Osteoblast (primary cell): ENCODE results near the gene MMRN2. TPM values are rescaled to one million over a fixed set of nuclear protein-coding genes. Genes with fewer than 3 reads are reported as not detected.

ENCODE experiments used
- DNase-seq: peaks from one replicate; pipeline ENCODE4 v3.0.0; 2011; ENCODE audit warnings: low spot score, mixed read lengths; ENCODE audit not compliant: insufficient read length; ENCODE audit errors: missing footprints
- H2AFZ ChIP-seq: 2 replicates; pipeline ENCODE4 v1.6.0; 2011; ENCODE audit warnings: mild to moderate bottlenecking, low read length
- H3K27ac ChIP-seq: 2 replicates; pipeline ENCODE4 v1.5.1; 2011; ENCODE audit warnings: mild to moderate bottlenecking, low read depth, low read length, moderate library complexity
- H3K27me3 ChIP-seq: 2 replicates; pipeline ENCODE4 v1.6.0; 2012; ENCODE audit warnings: mild to moderate bottlenecking, control low read depth, inconsistent platforms, low read length, moderate library complexity; ENCODE audit not compliant: insufficient read depth
- H3K36me3 ChIP-seq: 2 replicates; pipeline ENCODE4 v1.5.1; 2011; ENCODE audit warnings: mild to moderate bottlenecking, low read length, control low read depth, moderate library complexity; ENCODE audit not compliant: insufficient read depth
- H3K4me1 ChIP-seq: 2 replicates; pipeline ENCODE4 v1.5.1; 2011; ENCODE audit warnings: mild to moderate bottlenecking, low read length, control low read depth, moderate library complexity; ENCODE audit not compliant: insufficient read depth
- H3K4me2 ChIP-seq: 2 replicates; pipeline ENCODE4 v1.6.0; 2011; ENCODE audit warnings: mild to moderate bottlenecking, low read length; ENCODE audit not compliant: insufficient read depth
- H3K4me3 ChIP-seq: fragments of 200-600 bp; sonication (generic); 3 replicates; pipeline ENCODE4 v1.5.1; 2012; ENCODE audit warnings: mild to moderate bottlenecking, low read length, inconsistent platforms; ENCODE audit not compliant: insufficient read depth
- H3K79me2 ChIP-seq: 2 replicates; pipeline ENCODE4 v1.6.0; 2012; ENCODE audit warnings: mild to moderate bottlenecking, low read length, control low read depth, inconsistent platforms; ENCODE audit not compliant: insufficient read depth
- H3K9me3 ChIP-seq: 2 replicates; pipeline ENCODE4 v1.5.1; 2011; ENCODE audit warnings: low read depth, low read length, control low read depth
- H4K20me1 ChIP-seq: 2 replicates; pipeline ENCODE4 v1.6.0; 2012; ENCODE audit warnings: mild to moderate bottlenecking, low read length, control low read depth; ENCODE audit not compliant: insufficient read depth
- CTCF ChIP-seq: IDR thresholded peaks from 2 replicates; pipeline ENCODE4 v1.5.1; 2011; ENCODE audit warnings: mild to moderate bottlenecking, low read depth, low read length, moderate library complexity; ENCODE audit errors: extremely low read depth
- total RNA-seq: library from RNA; depleted of rRNA; stranded (reverse); fragments of >200 nt; gene quantifications from 2 replicates; pipeline ENCODE4 v1.2.3, GENCODE V29; 2012

The MMRN2 gene
- total RNA-seq, 1 donor: 1.1 TPM

DNA sequence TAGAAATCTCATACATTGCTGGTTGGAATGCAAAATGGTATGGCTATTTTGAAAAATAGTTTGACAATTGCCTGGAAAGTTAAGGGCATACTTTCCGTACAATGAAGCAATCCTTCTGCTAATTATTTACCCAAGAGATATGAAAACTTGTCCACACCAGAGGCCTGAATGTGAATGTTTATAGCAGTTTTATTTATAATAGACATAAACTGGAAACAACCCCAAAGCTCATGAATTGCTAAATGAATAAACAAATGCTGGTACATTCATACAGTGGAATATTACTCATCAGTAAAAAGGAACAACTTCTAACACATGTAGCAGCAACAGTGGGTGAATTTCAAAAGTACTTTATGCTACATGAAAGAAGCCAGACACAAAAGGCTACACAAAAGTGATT lies 42.7 kb downstream of the MMRN2 start:
- H4K20me1 ChIP-seq: no peaks in the 10 kb centered on the region
- no peak for TF ChIP-seq CTCF
- no peak for DNase-seq
- H3K4me3 ChIP-seq: no peak overlapping the region
- H3K27ac ChIP-seq: no peak overlapping the region
- no peaks in the 10 kb centered on the region for H3K9me3 ChIP-seq
- peaks cover 3% of the 10 kb centered on the region for H3K4me1 ChIP-seq
- H2AFZ ChIP-seq: no peak overlapping the region
- no peak overlapping the region for H3K4me2 ChIP-seq
- H3K27me3 ChIP-seq: no peaks in the 10 kb centered on the region
- no peaks in the 10 kb centered on the region for H3K79me2 ChIP-seq
- peaks cover 23% of the 10 kb centered on the region for H3K36me3 ChIP-seq

DNA sequence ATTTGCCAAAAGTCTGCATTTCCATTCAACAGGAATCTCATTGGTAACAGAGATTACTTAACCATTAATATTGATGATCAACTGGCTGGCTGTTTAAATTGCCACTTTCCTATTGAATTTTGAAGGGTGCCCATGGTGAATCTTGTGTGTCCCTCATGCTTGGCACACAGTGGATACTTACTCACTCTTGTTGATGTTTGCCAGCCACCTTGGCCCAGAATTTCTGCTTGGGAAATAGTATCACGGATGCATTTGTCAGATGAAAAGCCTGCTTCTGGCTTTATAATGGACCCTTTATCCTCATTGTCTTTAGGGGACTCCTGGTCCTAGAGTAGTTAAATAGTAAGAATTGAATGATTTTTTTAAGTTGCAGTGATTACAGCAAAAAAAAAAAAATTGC lies 52.0 kb downstream of the MMRN2 start:
- no peaks in the 10 kb centered on the region for H3K4me1 ChIP-seq
- H3K27ac ChIP-seq: no peak overlapping the region
- no peak overlapping the region for H3K4me3 ChIP-seq
- H3K79me2 ChIP-seq: no peaks in the 10 kb centered on the region
- no peak overlapping the region for H2AFZ ChIP-seq
- no peaks in the 10 kb centered on the region for H3K27me3 ChIP-seq
- no peak for DNase-seq
- H3K36me3 ChIP-seq: peaks cover 22% of the 10 kb centered on the region
- no peaks in the 10 kb centered on the region for H3K9me3 ChIP-seq
- no peak overlapping the region for H3K4me2 ChIP-seq
- no peak for TF ChIP-seq CTCF
- no peaks in the 10 kb centered on the region for H4K20me1 ChIP-seq

- no peak for TF ChIP-seq CTCF
- DNase-seq: no peak
- Histone ChIP-seq H3K79me2 (no peaks in the 10 kb centered on the region), H3K4me1 (no peaks in the 10 kb centered on the region), H3K27ac (no peak overlapping the region), H3K4me3 (no peak overlapping the region), H3K9me3 (no peaks in the 10 kb centered on the region), H3K27me3 (no peaks in the 10 kb centered on the region), H3K36me3 (peaks cover 22% of the 10 kb centered on the region), H2AFZ (no peak overlapping the region), H4K20me1 (no peaks in the 10 kb centered on the region), H3K4me2 (no peak overlapping the region)
These were observed 52.8 kb downstream of the MMRN2 start for GRCh38 chr10:86904600-86904999.

- H3K27ac ChIP-seq: no peak overlapping the region
- H3K9me3 ChIP-seq: no peaks in the 10 kb centered on the region
- no peak overlapping the region for H2AFZ ChIP-seq
- H3K36me3 ChIP-seq: peaks cover 22% of the 10 kb centered on the region
- H3K79me2 ChIP-seq: no peaks in the 10 kb centered on the region
- H3K4me3 ChIP-seq: no peak overlapping the region
- H3K4me1 ChIP-seq: no peaks in the 10 kb centered on the region
- no peaks in the 10 kb centered on the region for H4K20me1 ChIP-seq
- TF ChIP-seq CTCF: no peak
- DNase-seq: no peak
- H3K27me3 ChIP-seq: no peaks in the 10 kb centered on the region
- H3K4me2 ChIP-seq: no peak overlapping the region
These were observed 56.5 kb downstream of the MMRN2 start for GRCh38 chr10:86900955-86901354.
